PC-3 (cell line): ENCODE data around the gene IFI6. TPM values are rescaled to one million over a fixed set of nuclear protein-coding genes. Genes with fewer than 3 reads are reported as not detected.
"Not testable (repeated sequence)": the region's sequence is repeated elsewhere in the genome, so short reads cannot be mapped to it uniquely, and the experiment has no call there.

ENCODE experiments used
- ATAC-seq: fragments of 200-7000 bp; cut with Tn5 transposase; 2 replicates; pipeline ENCODE4 v1.9.1; 2020; ENCODE audit warnings: mild to moderate bottlenecking, moderate library complexity
- BruUV-seq: library from RNA; stranded (reverse); fragments of 400-500 nt; replicated peaks from 2 replicates; lab custom pipeline; 2021; lab: Mats Ljungman, UMichigan
- CTCF ChIA-PET: fragments of 300-600 bp; sonication (Branson Sonifier 250); formaldehyde crosslinking; loops from one replicate; lab custom pipeline; 2022; ENCODE audit warnings: antibody characterized with exemption; lab: Charles Lee
- POLR2A ChIA-PET: fragments of 300-600 bp; sonication (Branson Sonifier 250); formaldehyde crosslinking; loops from one replicate; lab custom pipeline; 2022; ENCODE audit warnings: antibody characterized with exemption; ENCODE audit not compliant: unreplicated experiment; lab: Charles Lee
- DNase-seq: peaks from one replicate; pipeline ENCODE4 v3.0.0-alpha.2; 2015
- H2AFZ ChIP-seq: fragments of 300-600 bp; sonication (generic); 2 replicates; pipeline ENCODE4 v1.6.0; 2016; ENCODE audit warnings: antibody characterized with exemption, low read length
- H3F3A ChIP-seq: fragments of 300-600 bp; sonication (generic); one replicate; pipeline ENCODE4 v1.6.0; 2017; ENCODE audit warnings: antibody characterized with exemption, low read length, control low read depth, mild to moderate bottlenecking; ENCODE audit not compliant: unreplicated experiment
- H3K27ac ChIP-seq: fragments of 300-600 bp; sonication (generic); 2 replicates; pipeline ENCODE4 v1.5.1; 2016; ENCODE audit warnings: mild to moderate bottlenecking, low read length
- H3K27me3 ChIP-seq: fragments of 300-600 bp; sonication (generic); 2 replicates; pipeline ENCODE4 v1.6.1; 2016; ENCODE audit warnings: low read length, mixed read lengths
- H3K36me3 ChIP-seq: fragments of 300-600 bp; sonication (generic); 2 replicates; pipeline ENCODE4 v1.6.1; 2016; ENCODE audit warnings: low read depth, mixed run types, low read length, mixed read lengths
- H3K4me1 ChIP-seq: fragments of 300-600 bp; sonication (generic); 2 replicates; pipeline ENCODE4 v1.5.1; 2016; ENCODE audit warnings: low read length; ENCODE audit not compliant: insufficient read depth
- H3K4me2 ChIP-seq: fragments of 300-600 bp; sonication (generic); 2 replicates; pipeline ENCODE4 v1.6.0; 2016; ENCODE audit warnings: low read length
- H3K4me3 ChIP-seq: fragments of 300-600 bp; sonication (generic); 2 replicates; pipeline ENCODE4 v1.5.1; 2016; ENCODE audit warnings: mild to moderate bottlenecking, low read length, mixed read lengths
- H3K79me2 ChIP-seq: fragments of 300-600 bp; sonication (generic); 2 replicates; pipeline ENCODE4 v1.6.1; 2017; ENCODE audit warnings: low read length, mixed read lengths
- H3K9ac ChIP-seq: fragments of 300-600 bp; sonication (generic); 2 replicates; pipeline ENCODE4 v1.6.0; 2016; ENCODE audit warnings: mild to moderate bottlenecking, low read length
- H3K9me2 ChIP-seq: fragments of 300-600 bp; sonication (generic); replicated peaks from 2 replicates; pipeline ENCODE4 v1.6.1; 2016; ENCODE audit warnings: mixed run types, low read length, mixed read lengths
- H3K9me3 ChIP-seq: fragments of 300-600 bp; sonication (generic); 2 replicates; pipeline ENCODE4 v1.6.1; 2016; ENCODE audit warnings: low read length, mixed read lengths
- H4K20me1 ChIP-seq: fragments of 300-600 bp; sonication (generic); 2 replicates; pipeline ENCODE4 v1.6.1; 2016; ENCODE audit warnings: low read length, mixed read lengths
- CTCF ChIP-seq: fragments of 300-600 bp; sonication (generic); conservative IDR thresholded peaks from 2 replicates; pipeline ENCODE4 v1.5.1; 2017; ENCODE audit warnings: antibody characterized with exemption, low read depth, mild to moderate bottlenecking, low read length
- EZH2 ChIP-seq: fragments of 300-600 bp; sonication (generic); IDR thresholded peaks from one replicate; pipeline ENCODE4 v1.6.1; 2017; ENCODE audit warnings: antibody characterized with exemption, mild to moderate bottlenecking, low read length; ENCODE audit not compliant: unreplicated experiment
- EZH2phosphoT487 ChIP-seq: fragments of 300-600 bp; sonication (generic); IDR thresholded peaks from 2 replicates; pipeline ENCODE4 v1.6.1; 2018; ENCODE audit warnings: mild to moderate bottlenecking, antibody characterized with exemption, low read length, borderline replicate concordance
- intact Hi-C: fragments of 100-400 bp; cut with micrococcal nuclease; formaldehyde crosslinking; loops from 2 replicates; pipeline ENCODE4 v1.9.0; 2023
- total RNA-seq: library from RNA; depleted of rRNA; stranded (reverse); fragments of >200 nt; gene quantifications from 2 replicates; pipeline ENCODE4 v1.2.3, GENCODE V29; 2014

Gene IFI6
- total RNA-seq, 1 experiment from 2014 or later, result 16.5 TPM

GRCh38 chr1:27686223-27686990 lies 14.4 kb upstream of the IFI6 start:
- Histone ChIP-seq H3K27me3 (peaks cover 28% of the 10 kb centered on the region), H2AFZ (no peak overlapping the region), H3K9me3 (no peaks in the 10 kb centered on the region), H3K9me2 (no peaks in the 10 kb centered on the region), H3K79me2 (no peaks in the 10 kb centered on the region), H3K4me1 (no peaks in the 10 kb centered on the region), H3F3A (no peaks in the 10 kb centered on the region), H3K36me3 (no peaks in the 10 kb centered on the region), H3K27ac (no peak overlapping the region), H4K20me1 (no peaks in the 10 kb centered on the region), H3K4me3 (no peak overlapping the region), H3K9ac (no peak overlapping the region), H3K4me2 (no peak overlapping the region)
- intact Hi-C loops, result no loop called here
- ChIA-PET POLR2A (interaction anchor here (0.6 kb wide), 1 partner anchor 18 kb away, joined by 7 read pairs; no protein-coding TSS in a partner anchor), CTCF (no interaction called here)
- ATAC-seq, result no peak
- no peak for TF ChIP-seq CTCF
- no peak for TF ChIP-seq EZH2
- no peak for TF ChIP-seq EZH2phosphoT487
- DNase-seq, result no peak
- no TSS peak for BruUV-seq

GRCh38 chr1:27684176-27684575 lies 12.2 kb upstream of the IFI6 start:
- H3K36me3 ChIP-seq, result no peaks in the 10 kb centered on the region
- no peaks in the 10 kb centered on the region for H3F3A ChIP-seq
- no peaks in the 10 kb centered on the region for H3K4me1 ChIP-seq
- CTCF ChIA-PET, result no interaction called here
- no peaks in the 10 kb centered on the region; the same call in 1 of the 2 replicates for H3K9me3 ChIP-seq
- intact Hi-C loops, result no loop called here
- peaks cover 6% of the 10 kb centered on the region for H3K27me3 ChIP-seq
- H3K9me2 ChIP-seq, result no peaks in the 10 kb centered on the region
- H3K9ac ChIP-seq, result no peak overlapping the region
- H3K4me3 ChIP-seq, result no peak overlapping the region
- no peak overlapping the region for H2AFZ ChIP-seq
- POLR2A ChIA-PET, result no interaction called here
- no peak for DNase-seq
- TF ChIP-seq EZH2 (no peak), EZH2phosphoT487 (no peak), CTCF (no peak)
- ATAC-seq, result no peak
- no peaks in the 10 kb centered on the region for H4K20me1 ChIP-seq
- no peak overlapping the region for H3K4me2 ChIP-seq
- no TSS peak for BruUV-seq
- no peaks in the 10 kb centered on the region for H3K79me2 ChIP-seq
- H3K27ac ChIP-seq, result no peak overlapping the region

GRCh38 chr1:27682351-27682944 lies 10.5 kb upstream of the IFI6 start:
- no peak for TF ChIP-seq EZH2
- no peak for TF ChIP-seq CTCF
- no peak for TF ChIP-seq EZH2phosphoT487
- CTCF ChIA-PET, result no interaction called here
- no peaks in the 10 kb centered on the region for H3K79me2 ChIP-seq
- H4K20me1 ChIP-seq, result no peaks in the 10 kb centered on the region
- intact Hi-C loops, result no loop called here
- H2AFZ ChIP-seq, result no peak overlapping the region
- no peak overlapping the region for H3K4me2 ChIP-seq
- H3K4me1 ChIP-seq, result no peaks in the 10 kb centered on the region
- no peaks in the 10 kb centered on the region for H3K27me3 ChIP-seq
- ATAC-seq (no peak), DNase-seq (no peak)
- H3K9ac ChIP-seq, result no peak overlapping the region
- H3K36me3 ChIP-seq, result no peaks in the 10 kb centered on the region
- POLR2A ChIA-PET, result no interaction called here
- H3K9me2 ChIP-seq, result no peaks in the 10 kb centered on the region
- H3K27ac ChIP-seq, result no peak overlapping the region
- no peaks in the 10 kb centered on the region; the same call in 1 of the 2 replicates for H3K9me3 ChIP-seq
- no TSS peak for BruUV-seq
- H3K4me3 ChIP-seq, result no peak overlapping the region
- no peaks in the 10 kb centered on the region for H3F3A ChIP-seq

GRCh38 chr1:27681580-27681979 lies 9.6 kb upstream of the IFI6 start:
- DNase-seq, H3K27me3 ChIP-seq, H3K9me2 ChIP-seq, ATAC-seq, CTCF ChIA-PET, H3K4me2 ChIP-seq, H3K36me3 ChIP-seq, H3K4me3 ChIP-seq, H3K27ac ChIP-seq, H4K20me1 ChIP-seq, H2AFZ ChIP-seq, H3K4me1 ChIP-seq, H3K9ac ChIP-seq, H3K9me3 ChIP-seq, H3K79me2 ChIP-seq, intact Hi-C loops, H3F3A ChIP-seq, BruUV-seq, POLR2A ChIA-PET: not testable (repeated sequence)
